ENCODE measurements around the gene UTS2R.

Gene UTS2R

DNA sequence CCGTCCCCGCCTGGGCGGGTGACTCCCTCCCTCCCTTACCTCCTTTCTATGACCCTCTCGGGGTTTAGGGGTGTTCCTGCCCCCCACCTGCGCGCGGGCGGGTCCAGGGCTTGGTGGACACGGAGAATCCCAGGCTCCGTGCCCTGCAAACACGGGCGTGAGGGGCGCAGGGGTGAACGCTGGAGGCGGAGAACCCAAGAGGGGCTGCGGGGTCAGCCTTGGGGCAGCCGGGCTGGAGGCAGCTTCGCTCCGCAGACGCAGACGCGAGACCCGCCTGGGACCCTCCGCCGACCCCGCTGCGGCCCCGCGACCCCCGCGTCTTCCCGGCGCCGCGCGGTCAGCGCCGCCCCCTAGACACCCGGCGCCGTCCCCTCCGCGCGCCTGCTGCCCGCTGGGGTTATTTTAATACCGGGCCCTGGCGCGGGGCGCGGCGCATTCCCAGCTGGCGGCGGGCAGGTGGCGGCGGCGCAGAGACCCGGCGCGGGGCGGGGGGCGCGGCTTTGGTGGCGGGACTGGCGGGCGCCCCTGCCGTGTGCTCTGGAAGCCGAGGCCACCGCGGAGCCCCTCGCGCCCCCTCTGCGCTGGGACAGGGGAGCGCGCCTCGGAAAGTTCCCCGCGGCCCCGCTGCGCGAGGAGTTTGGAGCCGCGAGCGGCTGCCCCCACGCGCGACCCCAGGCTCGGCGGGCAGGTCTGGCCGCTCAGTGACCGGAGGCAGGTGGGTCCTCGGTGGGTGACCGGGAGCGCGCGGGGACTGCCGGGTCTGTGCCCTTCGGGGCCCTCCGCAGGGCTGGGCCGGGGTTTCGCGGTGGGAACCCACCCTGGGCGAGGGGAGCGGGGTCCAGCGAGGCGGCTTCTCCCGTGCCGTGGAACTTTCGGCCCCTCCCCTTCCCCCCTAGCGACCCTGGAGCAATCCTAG, at the start of gene UTS2R:
UTS2R (plus strand) TSS at position 433 of the 916 bp plus-strand sequence. CDS start 2,560 bp downstream, outside the sequence.
- DNase-seq = no peak
- TF ChIP-seq GATA1 (IDR thresholded peaks at IDR 0.05; ENCODE audit: low read depth, low read length) = no peak
- no peak for TF ChIP-seq POLR2A (IDR thresholded peaks at IDR 0.05; ENCODE audit: low read length)

DNA sequence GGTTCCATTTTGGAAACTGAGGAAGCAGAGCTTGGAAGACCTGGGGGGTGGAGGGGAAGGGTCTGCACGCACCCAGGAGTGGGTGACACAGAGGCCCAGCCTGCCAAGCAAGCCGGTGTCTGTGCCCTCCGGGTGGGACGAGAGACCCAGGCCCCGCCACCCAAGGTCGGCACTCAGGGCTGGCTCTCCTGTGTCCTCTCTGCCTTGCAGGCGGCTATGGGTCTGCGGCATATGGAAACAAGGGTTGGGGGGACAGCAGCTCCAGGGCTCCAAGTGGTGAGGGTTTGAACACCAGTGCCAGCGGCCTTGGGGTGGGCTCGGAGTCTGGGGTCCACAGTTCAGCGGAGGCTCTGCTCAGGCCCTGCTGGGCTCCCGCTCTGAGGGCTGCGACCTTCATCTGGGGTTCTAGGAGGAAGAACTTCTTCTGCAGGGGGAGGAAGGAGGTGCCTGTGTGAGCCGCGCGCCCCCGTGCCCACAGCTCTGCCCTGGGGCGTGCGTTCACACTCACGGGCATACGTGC, 49.6 kb upstream of the UTS2R start:
- DNase-seq = no peak
- TF ChIP-seq POLR2A (IDR thresholded peaks at IDR 0.05; ENCODE audit: low read length) (no peak), GATA1 (IDR thresholded peaks at IDR 0.05; ENCODE audit: low read depth, low read length) (no peak)

DNA sequence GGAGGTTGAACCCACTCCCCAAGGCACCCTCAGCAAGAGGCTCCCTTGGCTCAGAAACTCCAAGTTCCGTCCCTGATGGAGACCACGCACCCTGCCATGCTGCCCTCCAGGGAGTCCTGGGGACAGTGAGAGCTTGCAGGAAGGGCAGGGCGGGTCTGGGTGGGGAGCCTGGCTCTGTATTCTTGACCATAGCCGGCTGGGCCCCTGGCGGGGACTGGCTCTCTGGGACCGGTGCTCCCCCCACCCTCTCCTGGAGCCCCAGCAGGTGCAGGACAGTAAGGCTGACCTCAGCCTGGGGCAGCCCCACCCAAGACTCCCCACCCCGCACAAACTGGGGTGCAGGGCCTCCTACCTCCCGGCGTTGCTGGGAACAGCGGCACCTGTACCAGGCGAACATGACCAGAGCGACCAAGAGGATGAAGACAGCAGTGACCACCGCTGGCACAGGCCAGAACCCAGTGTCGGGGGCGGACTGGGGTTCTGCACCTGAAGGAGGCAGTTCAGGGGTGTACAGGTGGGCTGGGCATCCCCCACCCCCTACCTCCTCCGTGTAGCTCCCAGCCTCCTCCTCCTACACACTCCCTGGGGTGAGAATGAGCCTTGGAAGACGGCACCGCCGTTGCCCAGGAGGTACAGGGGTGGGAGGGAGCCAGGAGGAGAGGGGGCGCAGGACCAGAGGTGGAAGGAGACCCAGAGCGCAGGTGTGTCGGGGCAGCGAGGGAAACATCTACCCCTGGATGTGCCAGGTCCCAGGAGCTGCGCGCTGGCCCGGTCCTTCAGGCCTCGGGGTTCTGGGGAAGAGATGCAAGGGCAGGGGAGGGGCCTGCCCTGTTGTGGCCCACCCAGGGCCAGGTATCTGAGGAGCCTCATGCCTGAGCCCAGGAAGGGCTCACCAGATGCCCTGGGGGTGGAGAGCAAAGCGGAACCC, 48.8 kb upstream of the UTS2R start:
- no peak for TF ChIP-seq POLR2A (IDR thresholded peaks at IDR 0.05; ENCODE audit: low read length)
- TF ChIP-seq GATA1 (IDR thresholded peaks at IDR 0.05; ENCODE audit: low read depth, low read length) = no peak
- no peak for DNase-seq

DNA sequence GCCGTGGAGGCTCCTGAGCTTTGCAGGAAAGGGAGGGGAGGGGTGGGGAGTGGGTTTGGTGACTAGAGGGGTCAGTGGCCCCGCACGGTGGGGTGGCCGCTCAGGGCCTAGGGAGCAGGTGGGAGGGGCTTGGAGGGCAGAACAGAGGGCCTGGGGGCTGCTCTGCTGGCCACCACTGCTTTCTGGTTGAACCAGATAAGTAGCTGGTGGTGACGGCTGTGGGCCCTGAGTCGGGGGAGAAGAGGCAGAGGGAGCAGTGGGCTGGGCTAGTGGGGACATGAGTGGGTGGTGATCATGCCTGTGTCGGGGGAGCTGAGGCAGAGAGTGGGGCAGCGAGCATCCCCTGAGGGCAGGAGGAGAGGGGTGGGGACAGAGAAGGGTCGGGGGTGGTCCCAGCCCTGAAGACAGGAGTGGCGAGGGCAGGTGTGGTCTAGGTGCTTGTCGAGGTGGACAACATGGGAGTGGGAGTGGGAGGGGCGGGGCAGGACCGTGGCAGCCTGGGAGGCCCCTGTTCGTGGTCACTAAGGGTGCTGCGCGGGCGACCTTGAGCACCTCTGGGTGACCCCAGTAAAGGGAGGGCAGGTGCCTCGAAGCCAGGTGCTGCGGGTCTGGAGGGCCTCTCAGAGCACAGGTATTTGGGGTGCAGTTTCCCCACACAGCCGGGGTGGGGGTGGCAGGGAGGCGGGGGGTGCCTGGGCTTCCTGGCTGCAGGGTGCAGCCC, 47.9 kb upstream of the UTS2R start:
- DNase-seq = no peak
- TF ChIP-seq POLR2A (IDR thresholded peaks at IDR 0.05; ENCODE audit: low read length) = no peak
- TF ChIP-seq GATA1 (IDR thresholded peaks at IDR 0.05; ENCODE audit: low read depth, low read length) = no peak

DNA sequence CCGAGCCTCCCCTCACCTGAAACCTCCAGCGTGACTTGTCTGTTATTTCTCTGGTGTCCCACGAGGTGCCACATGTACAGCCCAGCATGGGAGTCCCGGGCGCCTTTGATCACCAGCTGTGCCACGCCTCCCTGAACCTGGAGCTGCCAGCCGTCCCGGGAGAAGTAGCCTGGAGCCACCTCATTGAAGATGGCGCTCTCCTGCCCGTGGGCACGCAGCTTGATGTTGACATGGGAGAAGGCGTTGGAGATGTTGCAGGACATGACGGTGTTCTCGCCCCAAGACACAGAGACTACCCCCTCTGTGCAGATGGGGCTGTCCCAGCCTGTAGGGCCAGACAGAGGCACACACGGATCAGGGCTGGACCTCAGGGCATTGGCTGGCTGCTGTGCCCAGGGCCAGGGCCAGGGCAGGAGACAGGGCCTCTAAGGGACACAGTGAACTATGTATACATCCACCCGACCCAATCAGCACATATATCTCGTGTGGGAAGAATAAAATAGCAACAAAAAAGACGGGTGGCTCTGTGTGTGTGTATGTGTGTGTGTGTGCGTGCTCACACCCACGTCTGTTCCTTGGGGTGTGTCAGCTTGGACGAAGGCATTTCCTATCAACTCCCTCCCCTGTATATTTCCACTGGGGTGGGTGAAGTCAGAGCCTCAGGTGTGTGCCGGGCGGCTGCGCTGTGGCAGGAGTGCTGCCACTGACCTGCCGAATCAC, 46.8 kb upstream of the UTS2R start:
- no peak for DNase-seq

DNA sequence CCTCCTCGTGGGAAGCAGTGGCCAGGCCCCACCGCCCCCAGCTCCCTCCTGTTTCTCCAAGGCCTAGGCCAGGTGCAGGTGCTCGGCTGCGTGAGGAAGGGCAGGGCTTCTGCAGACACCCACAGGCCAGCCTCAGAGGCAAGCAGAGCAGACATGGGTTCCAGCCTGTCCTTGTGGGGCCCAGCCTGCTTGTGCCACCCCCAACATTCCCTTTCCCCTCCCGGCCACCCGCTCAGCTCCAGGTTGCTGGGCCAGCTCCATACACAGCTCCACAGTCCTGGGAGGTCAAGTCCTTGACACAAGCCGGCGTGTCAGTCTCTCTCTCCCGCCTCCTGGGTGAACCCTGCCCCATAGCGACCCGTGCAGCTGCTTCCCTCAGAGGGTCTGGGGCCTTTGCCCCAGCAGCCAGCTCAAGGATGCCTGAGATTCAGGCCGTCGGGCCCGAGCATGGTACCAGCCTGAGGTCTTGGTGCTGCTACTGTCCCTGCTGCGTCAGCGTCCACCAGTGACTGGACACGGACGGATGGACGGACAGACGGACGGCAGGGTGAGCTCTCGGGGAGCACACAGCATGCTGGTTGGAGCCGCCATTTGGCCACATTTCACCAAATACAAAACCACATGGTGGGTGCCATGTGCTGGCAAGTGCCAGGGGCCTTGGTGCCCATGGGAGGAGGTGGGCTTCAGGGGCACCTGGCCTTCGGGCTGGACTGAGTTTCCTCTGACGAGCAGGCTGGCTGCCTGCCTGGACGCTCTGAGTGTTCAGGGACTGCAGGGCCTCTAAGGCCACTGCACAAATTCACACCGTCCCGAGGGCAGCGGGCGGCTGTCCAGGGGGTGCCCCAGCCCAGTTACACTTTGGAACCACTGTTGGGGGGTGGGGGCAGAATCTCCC, 46.0 kb upstream of the UTS2R start:
- TF ChIP-seq GATA1 (IDR thresholded peaks at IDR 0.05; ENCODE audit: low read depth, low read length) = no peak
- DNase-seq = no peak

More for the DNA sequence above, 46.8 kb upstream of the UTS2R start:
- TF ChIP-seq POLR2A (IDR thresholded peaks at IDR 0.05; ENCODE audit: low read length) (no peak), GATA1 (IDR thresholded peaks at IDR 0.05; ENCODE audit: low read depth, low read length) (no peak)

DNA sequence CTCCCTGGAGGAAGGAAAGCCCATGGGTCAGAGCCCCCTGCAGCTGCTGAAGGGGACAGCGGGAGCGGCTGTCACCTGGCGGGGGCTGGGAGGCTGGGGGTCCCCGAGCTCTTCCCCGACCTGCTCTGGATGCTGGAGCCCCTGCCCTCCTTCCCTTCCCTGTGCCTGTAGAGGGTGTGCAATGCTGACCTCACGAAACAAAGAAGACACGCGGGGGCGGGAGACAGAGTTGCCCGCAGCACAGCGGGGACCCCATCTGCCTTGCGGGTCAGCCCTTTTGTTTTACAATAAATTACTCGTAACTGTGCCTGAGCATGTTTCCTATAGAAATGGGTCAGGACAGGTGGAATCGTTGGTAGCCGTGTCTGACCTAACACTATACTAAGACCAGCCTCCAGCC, 44.3 kb upstream of the UTS2R start:
- no peak for DNase-seq
- no peak for TF ChIP-seq GATA1 (IDR thresholded peaks at IDR 0.05; ENCODE audit: low read depth, low read length)
- no peak for TF ChIP-seq POLR2A (IDR thresholded peaks at IDR 0.05; ENCODE audit: low read length)

DNA sequence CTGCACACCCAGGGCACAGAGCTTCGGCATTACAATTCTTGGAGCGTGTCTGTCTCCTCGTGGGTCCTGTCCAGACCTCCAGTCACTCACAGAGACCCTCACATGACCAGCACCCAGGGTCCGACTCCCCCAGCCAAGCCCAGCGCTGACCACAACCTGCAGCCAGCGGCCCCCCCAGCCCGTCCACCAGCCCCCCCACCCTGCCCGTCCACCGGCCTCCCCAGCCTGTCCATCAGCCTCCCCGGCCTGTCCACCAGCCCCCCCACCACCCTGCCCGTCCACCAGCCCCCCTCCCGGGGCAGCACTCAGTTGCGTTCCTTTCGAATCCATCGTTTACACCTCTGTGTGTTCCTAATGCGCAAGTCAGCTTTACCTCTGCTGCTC, 43.8 kb upstream of the UTS2R start:
- no peak for DNase-seq
- TF ChIP-seq POLR2A (IDR thresholded peaks at IDR 0.05; ENCODE audit: low read length) (no peak), GATA1 (IDR thresholded peaks at IDR 0.05; ENCODE audit: low read depth, low read length) (no peak)

DNA sequence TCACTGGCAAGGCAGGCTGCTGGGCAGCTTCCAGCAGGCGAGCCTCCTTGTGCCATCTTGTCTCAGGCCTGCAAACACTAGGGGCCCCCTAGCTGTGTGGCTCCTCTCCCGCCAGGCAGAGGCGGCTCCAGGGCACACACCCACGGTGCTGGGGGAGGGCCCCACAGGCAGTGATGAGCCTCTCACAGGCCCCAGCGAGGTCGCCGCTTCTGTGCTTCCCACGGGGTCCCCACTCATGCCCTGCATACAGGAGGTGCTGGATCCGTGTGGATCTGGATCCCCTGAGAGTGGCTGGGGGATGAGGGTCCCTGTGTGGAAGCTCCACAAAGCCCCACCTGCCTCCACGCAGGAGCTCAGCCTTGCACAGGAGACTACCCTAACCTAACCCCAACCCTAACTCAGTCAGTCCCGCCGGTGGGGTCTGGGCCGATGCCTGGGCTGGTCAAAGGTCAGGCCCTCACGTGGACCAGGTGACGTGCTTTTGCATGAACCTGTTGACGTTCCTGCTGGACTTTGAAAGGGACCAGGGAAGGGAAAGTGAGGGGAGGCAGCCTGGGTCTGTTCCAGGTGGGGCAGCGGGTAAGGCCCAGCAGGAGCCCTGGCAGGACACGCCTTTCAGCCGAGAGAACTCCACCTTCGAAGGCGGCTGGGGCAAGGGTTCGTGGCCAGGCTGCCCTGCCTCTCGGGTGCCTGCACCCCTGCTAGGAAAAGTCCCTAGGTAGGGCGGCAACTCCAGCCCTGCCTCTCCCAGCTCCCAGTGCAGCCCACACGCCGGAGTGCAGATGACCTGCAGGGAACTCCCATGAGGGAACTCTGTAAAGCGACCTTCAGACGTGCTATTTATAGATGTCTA, 43.2 kb upstream of the UTS2R start:
- no peak for DNase-seq
- no peak for TF ChIP-seq GATA1 (IDR thresholded peaks at IDR 0.05; ENCODE audit: low read depth, low read length)
- no peak for TF ChIP-seq POLR2A (IDR thresholded peaks at IDR 0.05; ENCODE audit: low read length)

DNA sequence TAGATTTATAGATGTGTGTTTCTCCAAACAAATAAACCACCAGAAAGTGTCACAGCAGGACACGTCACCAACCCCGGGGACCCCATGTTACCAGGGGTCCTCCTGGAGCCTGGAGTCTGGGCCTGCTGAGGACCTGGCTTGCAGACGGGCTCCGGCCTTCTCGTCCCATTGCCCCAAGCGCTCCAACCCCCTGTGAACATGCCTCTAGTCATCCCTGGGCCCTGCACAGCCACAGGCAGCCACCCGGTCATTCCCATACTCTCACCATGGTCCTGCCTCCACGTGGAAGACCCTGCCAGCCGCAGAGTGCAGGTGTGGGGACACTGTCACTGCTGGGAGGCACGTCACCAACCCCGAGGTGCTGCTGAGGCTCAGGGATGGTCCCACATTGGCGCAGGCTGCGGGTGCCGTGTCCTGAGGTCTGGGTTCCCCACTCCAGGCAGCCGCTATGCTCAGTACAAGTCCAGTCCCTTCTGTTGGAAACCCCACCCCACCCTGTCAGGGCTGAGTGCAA, 42.5 kb upstream of the UTS2R start:
- TF ChIP-seq GATA1 (IDR thresholded peaks at IDR 0.05; ENCODE audit: low read depth, low read length) (no peak), POLR2A (IDR thresholded peaks at IDR 0.05; ENCODE audit: low read length) (no peak)
- DNase-seq = no peak

Measured in erythroblast (primary cell).